NB4 (cell line): ENCODE measurements around the gene RPS28.
"Not testable (repeated sequence)": the region's sequence is repeated elsewhere in the genome, so short reads cannot be mapped to it uniquely, and the experiment has no call there.

Experiments used
- DNase-seq: peaks from one replicate; pipeline ENCODE4 v3.0.0; 2010; ENCODE audit warnings: low read depth
- H3K4me3 ChIP-seq: one replicate; pipeline ENCODE4 v1.5.1; 2011; ENCODE audit warnings: mild to moderate bottlenecking, low read depth, low read length, moderate library complexity
- MYC ChIP-seq: IDR thresholded peaks from 2 replicates; pipeline ENCODE4 v1.6.1; 2011; ENCODE audit warnings: low read depth, low read length
- POLR2A ChIP-seq: IDR thresholded peaks from 2 replicates; pipeline ENCODE4 v1.6.1; 2011; ENCODE audit warnings: mild to moderate bottlenecking; ENCODE audit not compliant: insufficient read length; ENCODE audit errors: extremely low read depth
- TF ChIP-seq, protein P1 (sequence below): IDR thresholded peaks from 2 replicates; pipeline ENCODE4 v1.6.1; 2011; ENCODE audit warnings: low read depth, low read length
- TF ChIP-seq, protein P2 (sequence below): IDR thresholded peaks from one replicate; pipeline ENCODE4 v1.5.1; 2012; ENCODE audit warnings: low read depth, low read length

The RPS28 gene

GRCh38 chr19:8311461-8312260, 9.6 kb upstream of the RPS28 start:
- no peak overlapping the region for H3K4me3 ChIP-seq
- no peak for DNase-seq
- no peak for TF ChIP-seq MYC

- not testable (repeated sequence) for H3K4me3 ChIP-seq, DNase-seq
These were observed 6.2 kb upstream of the RPS28 start for GRCh38 chr19:8314981-8315640.

DNA sequence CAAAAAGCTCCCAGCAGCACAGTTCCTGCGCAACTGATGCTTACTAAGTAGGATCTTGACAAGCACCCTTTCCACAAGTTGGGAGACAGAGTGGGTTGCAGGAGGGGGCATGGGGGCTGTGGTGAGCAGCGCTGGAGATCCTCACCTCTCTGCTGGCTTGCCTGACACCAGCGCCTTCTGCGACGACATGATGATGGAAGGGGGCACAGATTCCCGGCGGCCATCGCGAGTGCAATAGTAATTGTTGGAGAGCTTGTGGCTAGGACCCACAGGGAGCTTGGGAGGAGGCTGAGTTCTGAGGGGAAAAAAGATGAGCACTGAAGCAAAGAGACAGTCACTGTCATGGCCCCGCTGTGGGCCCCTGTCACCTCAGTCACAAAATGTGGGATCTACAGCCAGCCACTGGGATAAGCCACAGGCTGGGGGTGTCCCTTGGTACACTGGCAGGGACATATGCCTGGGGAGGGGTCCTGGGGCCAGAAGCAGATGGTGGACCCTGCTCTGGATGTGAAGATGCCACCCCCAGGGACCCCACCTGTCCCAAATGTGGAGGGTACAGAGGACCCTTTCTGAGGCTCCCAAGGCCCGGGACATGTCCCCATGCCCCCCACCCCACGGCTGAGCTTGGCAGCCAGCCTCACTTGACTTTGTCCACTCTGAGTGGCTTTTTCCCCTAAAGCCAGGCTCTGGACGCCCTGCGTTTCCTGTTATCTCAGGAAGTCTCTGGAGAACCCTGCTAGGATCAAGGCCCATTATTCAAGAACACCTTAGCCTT, 4.8 kb upstream of the RPS28 start:
- no peak for DNase-seq
- no peak overlapping the region for H3K4me3 ChIP-seq
- no peak for TF ChIP-seq POLR2A
- no peak for TF ChIP-seq MYC
- TF ChIP-seq, protein P1, sequence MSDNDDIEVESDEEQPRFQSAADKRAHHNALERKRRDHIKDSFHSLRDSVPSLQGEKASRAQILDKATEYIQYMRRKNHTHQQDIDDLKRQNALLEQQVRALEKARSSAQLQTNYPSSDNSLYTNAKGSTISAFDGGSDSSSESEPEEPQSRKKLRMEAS = no peak
- TF ChIP-seq, protein P2, sequence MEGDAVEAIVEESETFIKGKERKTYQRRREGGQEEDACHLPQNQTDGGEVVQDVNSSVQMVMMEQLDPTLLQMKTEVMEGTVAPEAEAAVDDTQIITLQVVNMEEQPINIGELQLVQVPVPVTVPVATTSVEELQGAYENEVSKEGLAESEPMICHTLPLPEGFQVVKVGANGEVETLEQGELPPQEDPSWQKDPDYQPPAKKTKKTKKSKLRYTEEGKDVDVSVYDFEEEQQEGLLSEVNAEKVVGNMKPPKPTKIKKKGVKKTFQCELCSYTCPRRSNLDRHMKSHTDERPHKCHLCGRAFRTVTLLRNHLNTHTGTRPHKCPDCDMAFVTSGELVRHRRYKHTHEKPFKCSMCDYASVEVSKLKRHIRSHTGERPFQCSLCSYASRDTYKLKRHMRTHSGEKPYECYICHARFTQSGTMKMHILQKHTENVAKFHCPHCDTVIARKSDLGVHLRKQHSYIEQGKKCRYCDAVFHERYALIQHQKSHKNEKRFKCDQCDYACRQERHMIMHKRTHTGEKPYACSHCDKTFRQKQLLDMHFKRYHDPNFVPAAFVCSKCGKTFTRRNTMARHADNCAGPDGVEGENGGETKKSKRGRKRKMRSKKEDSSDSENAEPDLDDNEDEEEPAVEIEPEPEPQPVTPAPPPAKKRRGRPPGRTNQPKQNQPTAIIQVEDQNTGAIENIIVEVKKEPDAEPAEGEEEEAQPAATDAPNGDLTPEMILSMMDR = no peak

DNA sequence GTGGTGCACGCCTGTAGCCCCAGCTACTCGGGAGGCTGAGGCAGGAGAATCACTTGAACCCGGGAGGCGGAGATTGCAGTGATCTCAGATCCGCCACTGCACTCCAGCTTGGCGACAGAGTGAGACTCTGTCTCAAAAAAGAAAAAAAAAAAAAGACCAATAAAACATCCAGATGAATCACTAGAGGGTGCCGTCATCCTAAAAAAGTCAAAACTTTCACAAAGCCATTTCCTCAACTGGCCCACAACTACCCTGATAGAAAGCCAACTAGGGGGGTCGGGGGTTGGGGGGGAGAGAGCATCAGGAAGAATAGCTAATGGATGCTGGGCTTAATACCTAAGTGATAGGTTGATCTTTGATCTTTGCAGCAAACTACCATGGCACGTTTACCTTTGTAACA, 2.5 kb upstream of the RPS28 start:
- peak; percentile 76 for DNase-seq
- H3K4me3 ChIP-seq = not testable (repeated sequence)

DNA sequence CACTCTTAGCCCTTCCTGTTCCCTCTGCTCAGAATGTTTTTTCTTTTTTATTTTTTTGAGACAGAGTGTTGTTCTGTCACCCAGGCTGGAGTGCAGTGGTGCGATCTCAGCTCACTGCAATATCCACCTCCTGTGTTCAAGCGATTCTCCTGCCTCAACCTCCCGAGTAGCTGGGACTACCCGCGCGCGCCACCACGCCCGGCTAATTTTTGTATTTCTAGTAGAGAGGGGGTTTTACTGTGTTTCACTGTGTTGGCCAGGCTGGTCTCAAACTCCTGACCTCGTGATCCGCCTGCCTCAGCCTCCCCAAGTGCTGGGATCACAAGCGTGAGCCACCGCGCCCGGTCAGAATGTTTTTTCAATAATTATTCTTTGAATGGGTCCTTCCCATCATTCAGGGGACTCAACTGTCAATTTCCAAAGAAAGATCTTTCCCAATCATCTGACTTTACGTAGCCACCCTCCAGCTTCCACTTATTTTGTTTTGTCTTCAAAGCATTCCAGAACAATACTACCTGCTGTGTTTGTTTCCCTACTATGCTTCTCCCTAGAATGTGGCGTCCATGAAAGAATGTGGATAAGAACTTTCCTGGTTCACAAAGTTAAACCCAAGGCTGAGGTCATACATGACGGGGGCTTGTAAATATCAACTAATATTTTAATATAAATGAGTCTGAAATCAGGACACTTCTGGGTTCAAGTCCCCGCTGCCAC, 1.3 kb upstream of the RPS28 start:
- no peak for TF ChIP-seq POLR2A
- TF ChIP-seq, protein P1 = no peak
- no peak for TF ChIP-seq MYC
- TF ChIP-seq, protein P2 = no peak
- H3K4me3 ChIP-seq = peak overlapping the region; percentile 95
- DNase-seq = no peak

GRCh38 chr19:8320564-8321066, 681 bp upstream of the RPS28 start:
- TF ChIP-seq, protein P2 = peak; percentile 2
- TF ChIP-seq, protein P1 = no peak; the same call in 1 of the 2 replicates
- TF ChIP-seq POLR2A (no peak), MYC (no peak)
- peak overlapping the region; percentile 95 for H3K4me3 ChIP-seq
- DNase-seq = peak; percentile 73
